HG03108 (cell line): ENCODE measurements around the gene KANTR.

Source experiments
- ATAC-seq: cut with Tn5 transposase; IDR thresholded peaks from one replicate; pipeline ENCODE4 v1.9.1; 2021; ENCODE audit warnings: moderate library complexity; ENCODE audit not compliant: unreplicated experiment

The KANTR gene

GRCh38 chrX:53080628-53081580 is 13.0 kb upstream of the KANTR start:
- ATAC-seq, result no peak

- peak; percentile 86 for ATAC-seq
Observed at GRCh38 chrX:53081925-53082772, 11.8 kb upstream of the KANTR start, which contains the start of gene TSPYL2. TSS of gene TSPYL2 (plus strand) at chrX:53082367. CDS start at chrX:53082499, 132 bp downstream.

DNA sequence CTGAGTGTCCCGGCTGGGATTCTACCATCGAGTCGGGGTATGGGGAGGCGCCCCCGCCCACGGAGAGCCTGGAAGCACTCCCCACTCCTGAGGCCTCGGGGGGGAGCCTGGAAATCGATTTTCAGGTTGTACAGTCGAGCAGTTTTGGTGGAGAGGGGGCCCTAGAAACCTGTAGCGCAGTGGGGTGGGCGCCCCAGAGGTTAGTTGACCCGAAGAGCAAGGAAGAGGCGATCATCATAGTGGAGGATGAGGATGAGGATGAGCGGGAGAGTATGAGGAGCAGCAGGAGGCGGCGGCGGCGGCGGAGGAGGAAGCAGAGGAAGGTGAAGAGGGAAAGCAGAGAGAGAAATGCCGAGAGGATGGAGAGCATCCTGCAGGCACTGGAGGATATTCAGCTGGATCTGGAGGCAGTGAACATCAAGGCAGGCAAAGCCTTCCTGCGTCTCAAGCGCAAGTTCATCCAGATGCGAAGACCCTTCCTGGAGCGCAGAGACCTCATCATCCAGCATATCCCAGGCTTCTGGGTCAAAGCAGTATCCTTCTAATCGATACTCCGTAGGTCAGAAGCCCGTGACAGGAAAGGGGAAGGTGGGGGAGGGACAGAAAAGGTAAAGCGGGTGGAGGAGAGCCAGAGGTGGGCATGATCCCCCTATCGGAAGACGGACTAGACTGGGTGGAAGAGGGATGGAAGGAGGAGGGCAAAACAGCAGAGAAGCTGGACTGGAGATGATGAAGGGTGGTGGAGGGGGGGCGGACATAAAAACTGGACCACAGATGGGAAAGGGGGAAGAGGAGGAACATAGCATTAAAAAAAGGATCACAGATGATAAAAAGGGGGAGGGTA is 10.9 kb upstream of the KANTR start:
- ATAC-seq, result no peak

DNA sequence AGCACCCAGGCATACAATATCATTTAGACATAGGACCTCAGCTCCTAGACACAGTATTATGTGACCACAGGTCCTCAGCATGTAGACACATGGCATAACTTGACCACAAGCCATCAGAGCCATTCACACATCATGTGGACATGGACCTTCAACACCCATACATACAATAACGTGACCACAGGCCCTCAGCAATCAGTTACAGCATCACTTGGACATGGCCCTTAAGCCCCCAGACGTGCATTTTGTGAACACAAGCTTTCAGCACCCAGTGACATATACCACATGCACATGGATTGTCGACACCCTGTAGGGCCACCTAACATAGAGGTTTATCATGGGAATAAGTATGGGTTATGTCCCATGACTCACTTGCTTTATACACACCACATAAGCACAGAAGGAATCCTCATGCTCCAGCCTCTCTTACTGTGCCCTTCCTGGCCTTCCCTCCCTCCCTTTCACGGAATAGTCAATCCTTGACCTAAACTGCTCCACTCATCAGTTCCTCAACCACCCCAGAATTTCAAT is 9.8 kb upstream of the KANTR start:
- no peak for ATAC-seq

GRCh38 chrX:53084863-53085262 is 9.1 kb upstream of the KANTR start:
- ATAC-seq, result no peak

DNA sequence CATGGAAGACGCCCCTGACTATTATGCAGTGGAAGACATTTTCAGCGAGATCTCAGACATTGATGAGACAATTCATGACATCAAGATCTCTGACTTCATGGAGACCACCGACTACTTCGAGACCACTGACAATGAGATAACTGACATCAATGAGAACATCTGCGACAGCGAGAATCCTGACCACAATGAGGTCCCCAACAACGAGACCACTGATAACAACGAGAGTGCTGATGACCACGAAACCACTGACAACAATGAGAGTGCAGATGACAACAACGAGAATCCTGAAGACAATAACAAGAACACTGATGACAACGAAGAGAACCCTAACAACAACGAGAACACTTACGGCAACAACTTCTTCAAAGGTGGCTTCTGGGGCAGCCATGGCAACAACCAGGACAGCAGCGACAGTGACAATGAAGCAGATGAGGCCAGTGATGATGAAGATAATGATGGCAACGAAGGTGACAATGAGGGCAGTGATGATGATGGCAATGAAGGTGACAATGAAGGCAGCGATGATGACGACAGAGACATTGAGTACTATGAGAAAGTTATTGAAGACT is 8.2 kb upstream of the KANTR start:
- ATAC-seq, result no peak

DNA sequence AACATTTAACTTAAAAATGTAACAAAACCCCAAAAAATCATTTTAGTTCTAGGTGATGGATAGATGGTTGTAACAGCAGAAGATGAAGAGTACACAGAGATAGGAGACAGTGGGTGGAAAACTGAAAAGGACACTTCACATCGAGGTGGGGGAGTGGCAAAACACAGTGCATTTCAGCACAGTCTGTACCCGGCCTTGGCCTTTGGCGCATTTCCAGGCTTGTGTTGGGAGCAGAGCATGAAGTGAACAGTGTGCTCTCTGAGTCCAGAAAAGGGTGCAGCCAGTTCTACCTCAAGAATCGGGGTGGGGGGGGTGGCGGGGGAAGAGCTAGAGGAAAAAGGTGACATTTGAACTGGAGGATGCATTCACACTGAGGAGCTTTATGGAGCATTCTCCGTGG is 7.5 kb upstream of the KANTR start:
- no peak for ATAC-seq

DNA sequence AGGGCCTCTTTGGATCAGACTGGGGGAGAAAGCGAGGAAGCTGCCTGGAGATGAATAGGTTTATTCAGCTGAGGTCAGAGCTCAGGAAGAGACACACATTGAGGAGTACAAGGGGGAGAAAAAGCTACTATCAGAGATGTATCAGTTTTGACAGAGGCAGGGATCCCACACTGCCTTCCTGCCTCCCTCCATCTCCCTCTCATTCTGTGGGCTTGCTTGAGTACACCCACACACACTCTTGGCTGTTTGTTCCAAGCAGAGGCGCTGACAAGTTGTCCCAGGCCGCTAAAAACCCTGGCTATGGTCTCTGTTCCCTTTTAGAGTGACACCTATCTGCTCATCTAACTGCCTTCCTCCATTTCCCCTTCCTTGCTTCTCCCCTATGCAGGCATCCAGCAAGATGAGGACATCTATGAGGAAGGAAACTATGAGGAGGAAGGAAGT is 6.5 kb upstream of the KANTR start:
- no peak for ATAC-seq

DNA sequence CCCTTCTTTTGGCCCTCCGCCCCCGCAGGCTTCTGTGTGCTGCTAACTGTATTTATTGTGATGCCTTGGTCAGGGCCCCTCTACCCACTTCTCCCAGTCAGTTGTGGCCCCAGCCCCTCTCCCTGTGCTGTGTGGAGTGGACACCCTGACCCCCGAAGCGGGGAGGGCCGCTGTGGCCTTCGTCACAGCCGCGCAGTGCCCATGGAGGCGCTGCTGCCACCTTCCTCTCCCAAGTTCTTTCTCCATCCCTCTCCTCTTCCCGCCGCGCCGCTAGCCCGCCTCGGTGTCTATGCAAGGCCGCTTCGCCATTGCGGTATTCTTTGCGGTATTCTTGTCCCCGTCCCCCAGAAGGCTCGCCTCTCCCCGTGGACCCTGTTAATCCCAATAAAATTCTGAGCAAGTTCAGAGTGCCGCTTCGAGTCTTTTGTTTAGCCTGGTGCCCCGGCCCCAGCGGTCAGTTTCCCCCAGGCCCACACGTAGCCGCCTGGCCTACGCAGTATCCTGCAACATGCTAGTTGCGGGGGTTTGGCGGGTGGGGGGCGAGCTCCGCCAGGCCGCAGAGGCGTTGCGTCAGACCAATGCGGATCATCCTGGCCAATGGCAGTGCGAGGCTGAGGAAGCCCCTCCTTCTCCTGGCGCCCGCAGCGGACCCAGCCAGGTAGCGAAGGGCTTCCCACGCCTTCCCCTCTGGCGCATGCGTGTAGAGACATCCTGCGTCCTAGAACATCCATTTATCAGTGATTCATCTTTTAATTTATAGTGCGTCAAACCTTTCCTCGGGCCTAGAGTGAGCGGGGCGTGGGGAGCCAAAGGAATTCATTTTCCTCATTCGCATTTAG is 5.6 kb upstream of the KANTR start:
- ATAC-seq, result peak; percentile 42

DNA sequence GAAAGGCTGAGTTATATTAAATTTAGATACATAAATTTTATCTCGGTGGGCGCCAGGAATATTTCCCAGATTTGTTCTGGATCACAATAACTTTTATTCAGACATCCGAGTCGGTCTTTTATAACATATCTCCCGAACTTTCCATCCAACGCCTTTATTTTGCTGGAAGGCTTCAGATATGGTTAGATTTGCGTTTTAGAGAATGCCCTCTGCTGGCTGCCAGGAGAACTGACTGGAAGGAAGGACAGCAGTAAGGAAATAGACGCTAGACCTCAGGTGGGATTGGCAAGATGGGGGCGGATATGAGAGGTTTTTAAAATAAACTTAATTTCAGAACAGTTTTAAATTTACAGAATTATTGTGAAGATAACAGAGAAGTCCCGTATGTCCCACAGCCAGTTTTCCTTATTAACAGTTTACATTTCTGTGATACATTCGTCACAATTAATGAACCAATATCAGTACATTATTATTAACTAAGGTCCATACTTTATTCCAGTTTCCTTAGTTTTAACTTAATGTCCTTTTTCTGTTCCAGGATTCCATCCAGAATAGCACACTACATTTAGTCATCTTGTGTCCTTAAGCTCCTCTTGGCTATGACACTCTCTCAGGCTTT is 4.6 kb upstream of the KANTR start:
- no peak for ATAC-seq

GRCh38 chrX:53089925-53090324 is 4.0 kb upstream of the KANTR start:
- no peak for ATAC-seq

DNA sequence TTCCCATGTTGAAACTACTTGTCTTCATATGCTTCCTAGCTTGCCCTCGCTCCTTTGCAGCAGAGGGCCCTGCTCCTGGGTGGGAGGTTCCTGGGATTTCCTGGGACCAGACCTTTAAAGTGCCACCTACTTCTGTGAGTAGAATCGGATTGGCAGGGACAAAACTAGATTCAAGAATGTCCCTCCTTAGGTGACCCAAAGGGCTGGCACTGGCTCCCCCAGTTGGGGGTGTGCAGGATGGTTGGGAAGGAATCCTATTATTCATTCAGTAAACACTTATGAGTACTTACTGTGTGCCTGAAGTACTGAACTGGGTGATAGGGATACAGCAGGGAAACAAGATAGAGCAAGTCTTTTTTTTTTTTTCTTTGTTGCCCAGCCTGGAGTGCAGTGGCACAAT is 2.6 kb upstream of the KANTR start:
- no peak for ATAC-seq

- no peak for ATAC-seq
Observed at GRCh38 chrX:53093177-53093655, 726 bp upstream of the KANTR start.

DNA sequence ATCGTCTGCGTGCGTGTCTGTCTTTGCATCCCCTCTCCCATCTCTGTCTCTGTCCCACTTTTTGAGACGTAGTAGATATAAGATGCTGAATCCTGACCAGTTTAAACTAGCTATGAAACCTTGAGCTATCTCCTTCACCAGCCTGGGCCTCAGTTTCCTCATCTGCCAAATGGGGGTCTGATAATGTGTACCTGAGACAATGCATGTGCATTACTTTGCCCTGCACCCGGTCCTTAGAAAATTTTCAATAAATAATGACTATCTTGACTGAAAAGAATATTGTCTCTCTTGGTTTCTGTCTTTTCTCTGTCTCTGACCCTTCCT is 602 bp downstream of the KANTR start:
- ATAC-seq, result no peak

DNA sequence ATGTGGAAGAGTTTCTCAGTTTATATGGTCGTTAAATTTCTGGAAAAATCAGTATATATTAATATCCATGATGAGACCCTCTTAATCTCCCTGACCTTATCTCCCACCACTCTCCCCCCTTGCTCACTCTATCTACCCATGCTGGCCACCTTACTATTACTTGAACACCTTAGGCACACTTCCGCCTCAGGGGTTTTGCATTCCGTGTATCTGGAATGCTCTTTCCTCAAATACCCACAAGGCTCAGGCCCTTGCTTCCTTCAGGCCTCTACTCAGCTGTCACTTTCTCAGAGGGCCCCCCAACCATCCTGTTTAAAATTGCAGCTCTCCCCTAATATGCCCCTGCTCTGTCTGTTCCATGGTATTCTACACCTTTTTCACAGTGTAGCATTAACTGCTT is 1.9 kb downstream of the KANTR start:
- no peak for ATAC-seq

DNA sequence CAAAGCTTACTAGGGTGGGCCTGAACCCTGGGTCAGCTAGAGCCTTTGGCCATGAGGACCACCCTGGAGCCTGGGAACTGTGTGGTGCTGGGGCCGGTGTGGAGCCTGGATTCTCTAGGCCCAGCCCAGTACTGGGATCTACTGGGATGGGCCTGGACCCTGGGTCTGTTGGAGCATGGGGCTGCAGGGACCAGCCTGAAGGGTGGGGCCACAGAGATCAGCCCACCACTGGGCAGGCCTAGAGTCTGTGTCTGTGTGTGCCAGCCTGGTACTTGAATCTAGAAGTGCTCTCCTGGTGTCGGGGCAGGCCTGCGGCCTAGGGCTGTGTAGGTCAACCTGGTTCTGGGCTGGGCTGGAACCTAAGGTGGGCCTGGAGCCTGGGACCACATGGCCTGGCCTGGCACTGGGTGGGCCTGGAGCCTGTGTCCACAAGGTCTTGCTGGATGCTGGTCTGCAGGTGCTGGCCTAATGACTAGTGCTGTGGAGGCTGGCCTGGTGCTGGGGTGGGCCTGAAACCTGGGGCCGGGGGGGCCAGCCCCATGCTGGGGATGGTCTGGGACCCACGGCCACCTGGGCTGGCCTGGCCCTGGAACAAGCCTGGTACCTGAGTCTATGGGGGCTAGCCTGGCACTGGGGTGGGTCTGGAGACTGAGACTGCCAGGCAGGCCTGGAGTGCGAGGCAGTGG is 21.1 kb downstream of the KANTR start:
- ATAC-seq, result no peak

GRCh38 chrX:53115550-53115874 is 21.6 kb downstream of the KANTR start:
- no peak for ATAC-seq

- ATAC-seq, result no peak
Observed at GRCh38 chrX:53116101-53116500, 22.2 kb downstream of the KANTR start.
